RCC 7860 (cell line): ENCODE results near the gene TSC1.
A peak's percentile ranks its signal among the peaks of the same experiment; 100 is the strongest.
"Not testable (repeated sequence)": the region's sequence is repeated elsewhere in the genome, so short reads cannot be mapped to it uniquely, and the experiment has no call there.

Experiments used
- DNase-seq: peaks from one replicate; pipeline ENCODE4 v3.0.0-alpha.2; 2015; ENCODE audit warnings: low spot score
- FAIRE-seq: peaks from 2 replicates; lab custom pipeline; 2012; peaks lifted over from hg19 to GRCh38; lab: Jason Lieb, UNC

The TSC1 gene

GRCh38 chr9:132978112-132978450, 33.7 kb upstream of the TSC1 start:
- FAIRE-seq (no peak), DNase-seq (no peak)

DNA sequence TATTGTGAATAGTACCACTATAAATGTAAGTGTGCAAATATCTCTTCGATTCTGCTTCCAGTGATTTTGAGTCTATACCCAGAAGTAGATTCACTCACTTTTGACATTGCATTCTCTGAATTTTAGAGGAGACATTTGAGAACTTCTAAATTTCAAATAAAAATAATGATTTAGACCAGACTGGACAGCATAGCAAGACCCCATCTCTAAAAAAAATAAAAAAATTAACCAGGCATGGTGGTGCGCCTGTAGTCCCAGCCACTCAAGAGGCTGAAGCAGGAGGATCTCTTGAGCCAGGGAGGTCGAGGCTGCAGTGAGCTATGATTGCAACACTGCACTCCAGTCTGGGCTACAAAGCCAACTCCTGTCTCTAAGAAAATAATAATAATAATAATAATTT, 32.2 kb upstream of the TSC1 start:
- no peak for FAIRE-seq
- DNase-seq: no peak

- no peak for DNase-seq
- no peak for FAIRE-seq
These were observed 31.5 kb upstream of the TSC1 start for GRCh38 chr9:132975961-132976360.

GRCh38 chr9:132973713-132974112, 29.3 kb upstream of the TSC1 start:
- no peak for FAIRE-seq
- DNase-seq: no peak

GRCh38 chr9:132973166-132973565, 28.8 kb upstream of the TSC1 start:
- DNase-seq (no peak), FAIRE-seq (no peak)

DNA sequence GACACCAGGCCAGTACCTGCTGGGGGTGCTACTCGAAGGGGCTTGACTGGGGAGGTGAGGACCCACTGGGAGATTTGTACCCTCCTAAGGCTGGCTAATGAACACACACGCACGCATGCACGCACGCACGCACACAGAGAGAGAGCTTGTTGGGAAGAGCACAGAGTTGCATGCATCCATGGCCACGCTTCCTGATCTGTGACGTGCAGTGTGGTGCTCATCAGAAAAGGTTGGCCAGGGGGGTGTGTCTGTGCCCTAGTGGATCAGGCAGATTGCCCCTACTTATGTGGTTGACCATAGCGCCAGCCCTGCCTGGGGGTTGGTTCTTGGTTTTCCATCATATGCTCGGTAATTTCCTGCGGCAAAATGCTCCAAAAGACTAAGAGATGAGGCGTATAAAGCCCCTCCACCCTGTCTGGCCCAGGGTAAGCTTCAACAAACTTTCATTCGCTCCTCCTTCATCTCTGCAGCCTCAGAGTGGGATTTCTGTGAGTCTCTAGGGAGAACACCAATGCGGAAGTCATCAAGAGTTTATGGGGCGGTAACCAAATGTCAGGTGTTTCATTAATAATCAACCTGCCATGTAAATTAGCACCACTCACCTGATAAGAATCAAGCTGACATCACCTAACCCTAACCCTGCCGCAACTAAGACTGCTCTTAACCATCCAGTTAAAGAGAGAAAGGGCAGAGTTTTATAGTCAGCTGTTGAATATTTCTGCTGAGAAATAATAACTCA, 26.1 kb upstream of the TSC1 start:
- FAIRE-seq (no peak), DNase-seq (no peak)

DNA sequence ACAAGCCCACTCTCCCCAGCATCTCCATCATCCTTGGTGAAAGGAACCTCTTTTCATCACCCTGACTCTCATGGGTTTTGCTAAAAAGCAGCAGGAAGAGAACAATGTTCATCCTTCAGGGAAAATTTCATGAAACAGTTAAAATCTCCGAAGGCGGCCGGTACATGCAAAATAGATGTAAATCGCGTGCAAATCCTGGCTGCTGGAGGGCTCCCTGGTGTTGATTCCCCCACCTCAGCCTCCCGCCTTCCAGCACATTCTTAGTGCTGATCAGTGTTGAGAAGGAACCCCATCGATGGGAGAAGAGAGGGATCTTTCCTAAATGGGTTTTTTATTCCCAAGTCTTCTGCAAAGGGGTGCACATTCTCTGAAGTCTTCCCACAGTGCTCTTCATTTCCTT, 25.4 kb upstream of the TSC1 start:
- FAIRE-seq: no peak
- no peak for DNase-seq

DNA sequence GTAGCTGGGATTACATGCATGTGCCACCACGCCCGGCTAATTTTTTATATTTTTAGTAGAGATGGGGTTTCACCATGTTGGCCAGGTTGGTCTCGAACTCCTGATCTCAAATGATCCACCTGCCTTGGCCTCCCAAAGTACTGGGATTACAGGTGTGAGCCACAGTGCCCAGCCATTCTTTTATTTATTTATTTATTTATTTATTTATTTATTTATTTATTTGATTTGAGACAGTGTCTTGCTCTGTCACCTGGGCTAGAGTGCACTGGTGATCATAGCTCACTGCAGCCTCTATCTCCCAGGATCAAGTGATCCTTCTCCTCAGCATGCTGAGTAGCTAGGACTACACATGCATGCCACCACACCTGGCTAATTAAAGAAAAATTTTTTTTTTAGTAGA, 23.5 kb upstream of the TSC1 start:
- DNase-seq, FAIRE-seq: not testable (repeated sequence)

DNA sequence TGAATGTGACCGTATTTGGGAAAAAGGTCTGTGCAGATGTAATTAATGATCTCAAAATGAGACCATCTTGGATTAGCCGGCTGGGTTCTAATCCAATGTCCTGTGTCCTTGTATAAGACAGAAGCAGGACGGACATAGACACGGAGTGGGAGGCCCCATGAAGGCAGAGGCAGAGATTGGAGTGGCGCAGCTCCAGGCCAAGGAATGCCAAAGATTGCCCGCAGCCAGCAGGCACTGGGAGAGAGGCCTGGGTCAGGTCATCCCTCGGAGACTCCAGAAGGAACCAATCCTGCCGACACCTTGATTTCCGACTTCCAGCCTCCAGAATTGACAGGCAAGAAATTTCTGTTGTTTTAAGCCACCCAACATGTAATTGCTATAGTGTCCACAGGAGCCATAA, 21.1 kb upstream of the TSC1 start:
- no peak for DNase-seq
- no peak for FAIRE-seq

DNA sequence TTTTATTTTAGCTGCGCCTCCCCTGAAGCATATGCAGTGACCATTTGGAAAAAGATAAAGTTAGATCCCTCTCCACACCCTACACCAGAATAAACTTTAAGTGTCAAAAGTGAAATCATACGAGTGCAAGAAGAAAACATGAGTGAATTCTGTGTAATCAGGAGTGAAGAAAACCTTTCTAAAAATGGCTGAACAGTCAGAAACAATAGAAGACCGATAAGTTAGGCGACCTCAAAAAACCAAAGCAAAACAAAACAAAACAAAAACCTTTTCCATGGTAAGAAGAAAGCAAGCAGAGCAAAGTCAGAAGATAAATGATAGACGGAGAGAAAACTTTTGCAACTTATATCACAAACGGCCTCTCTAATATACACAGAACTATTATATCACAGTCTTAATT, 16.6 kb upstream of the TSC1 start:
- FAIRE-seq (no peak), DNase-seq (no peak)

DNA sequence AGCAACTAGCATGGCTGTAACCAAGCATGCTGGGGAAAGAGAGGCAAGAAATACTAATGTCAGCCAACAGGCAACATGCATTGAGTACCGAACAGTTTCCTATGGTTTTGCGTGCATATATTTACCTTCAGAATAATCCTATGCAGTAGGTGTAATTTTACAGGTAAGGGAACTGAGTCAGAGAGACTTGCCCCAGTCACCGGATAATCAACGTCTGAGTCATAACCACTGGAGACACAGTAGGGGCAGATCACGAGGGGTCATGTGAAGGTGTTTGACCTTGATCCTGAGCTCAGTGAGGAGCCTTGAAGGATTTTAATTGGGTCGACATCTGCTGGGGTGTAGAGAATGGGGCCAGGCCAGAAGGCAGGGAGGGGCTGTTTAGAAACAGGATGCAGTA, 13.4 kb upstream of the TSC1 start:
- no peak for FAIRE-seq
- no peak for DNase-seq

GRCh38 chr9:132955768-132956167, 11.4 kb upstream of the TSC1 start:
- no peak for FAIRE-seq
- no peak for DNase-seq

DNA sequence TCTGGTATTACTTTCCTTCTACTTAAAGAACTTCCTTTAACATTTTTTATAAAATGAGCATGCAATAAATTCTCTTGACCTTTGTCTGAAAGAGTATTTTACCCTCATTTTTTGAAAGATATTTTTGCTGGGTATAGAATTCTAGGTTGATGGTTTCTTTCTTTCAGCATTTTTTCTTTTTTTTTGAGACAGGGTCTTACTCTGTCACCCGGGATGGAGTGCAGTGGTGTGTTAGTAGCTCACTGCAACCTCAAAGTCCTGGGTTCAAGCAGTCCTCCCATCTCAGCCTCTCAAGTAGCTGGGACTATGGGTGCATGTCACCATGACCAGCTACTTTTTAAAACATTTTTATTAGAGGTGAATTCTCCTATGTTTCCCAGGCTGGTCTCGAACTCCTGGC, 10.7 kb upstream of the TSC1 start:
- DNase-seq (no peak), FAIRE-seq (no peak)

DNA sequence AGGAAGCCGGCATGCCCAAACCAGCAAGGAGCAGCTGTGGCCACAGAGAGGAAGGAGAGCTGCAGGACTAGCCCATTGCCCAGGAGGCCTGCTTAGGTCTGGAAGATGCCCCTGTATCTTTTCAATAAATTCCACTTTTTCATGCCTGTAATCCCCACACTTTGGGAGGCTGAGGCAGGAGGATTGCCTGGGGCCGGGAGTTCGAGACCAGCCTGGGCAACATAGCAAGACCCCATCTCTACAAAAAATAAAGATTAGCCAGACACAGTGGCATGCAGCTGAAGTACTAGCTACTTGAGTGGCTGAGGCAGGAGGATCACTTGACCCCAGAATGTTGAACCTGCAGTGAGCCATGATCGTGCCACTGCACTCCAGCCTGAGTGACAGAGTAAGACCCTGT, 5.3 kb upstream of the TSC1 start:
- DNase-seq (no peak), FAIRE-seq (no peak)

DNA sequence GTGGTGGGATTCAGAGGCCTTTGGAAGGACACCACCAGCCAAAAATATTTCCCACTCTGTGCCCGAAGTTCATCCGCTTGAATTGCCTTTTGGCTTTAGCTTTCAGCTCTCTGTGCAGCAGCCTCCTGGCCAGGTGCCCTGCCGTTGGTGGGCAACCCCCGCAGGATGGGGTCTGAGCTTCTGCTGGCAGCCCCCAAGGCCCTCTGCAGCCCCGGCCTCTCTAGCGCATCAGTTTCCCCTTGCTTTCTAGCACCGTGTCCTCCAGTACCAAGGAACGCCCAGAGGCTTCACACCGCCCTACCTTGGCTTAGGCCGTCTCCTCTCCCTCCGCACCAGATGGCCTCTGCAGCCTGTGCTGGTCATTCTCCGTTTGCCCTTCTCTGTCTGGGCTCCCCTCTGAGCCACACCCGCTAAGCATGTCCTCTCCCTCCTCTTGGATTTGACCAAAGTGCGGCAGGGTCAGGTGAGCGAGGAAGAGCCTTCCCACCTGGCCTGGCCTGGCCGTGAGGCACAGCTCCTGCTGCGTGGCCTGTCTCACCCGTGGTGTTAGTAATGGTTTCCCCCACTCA, 4.2 kb upstream of the TSC1 start:
- DNase-seq (no peak), FAIRE-seq (no peak)

- DNase-seq: no peak
- no peak for FAIRE-seq
These were observed 3.3 kb upstream of the TSC1 start for GRCh38 chr9:132947756-132948155.

GRCh38 chr9:132946631-132947295, 2.3 kb upstream of the TSC1 start:
- FAIRE-seq: no peak

GRCh38 chr9:132946211-132946610, 1.8 kb upstream of the TSC1 start:
- DNase-seq (no peak), FAIRE-seq (no peak)

More at GRCh38 chr9:132946631-132947295, 2.3 kb upstream of the TSC1 start:
- peak; percentile 66 for DNase-seq

DNA sequence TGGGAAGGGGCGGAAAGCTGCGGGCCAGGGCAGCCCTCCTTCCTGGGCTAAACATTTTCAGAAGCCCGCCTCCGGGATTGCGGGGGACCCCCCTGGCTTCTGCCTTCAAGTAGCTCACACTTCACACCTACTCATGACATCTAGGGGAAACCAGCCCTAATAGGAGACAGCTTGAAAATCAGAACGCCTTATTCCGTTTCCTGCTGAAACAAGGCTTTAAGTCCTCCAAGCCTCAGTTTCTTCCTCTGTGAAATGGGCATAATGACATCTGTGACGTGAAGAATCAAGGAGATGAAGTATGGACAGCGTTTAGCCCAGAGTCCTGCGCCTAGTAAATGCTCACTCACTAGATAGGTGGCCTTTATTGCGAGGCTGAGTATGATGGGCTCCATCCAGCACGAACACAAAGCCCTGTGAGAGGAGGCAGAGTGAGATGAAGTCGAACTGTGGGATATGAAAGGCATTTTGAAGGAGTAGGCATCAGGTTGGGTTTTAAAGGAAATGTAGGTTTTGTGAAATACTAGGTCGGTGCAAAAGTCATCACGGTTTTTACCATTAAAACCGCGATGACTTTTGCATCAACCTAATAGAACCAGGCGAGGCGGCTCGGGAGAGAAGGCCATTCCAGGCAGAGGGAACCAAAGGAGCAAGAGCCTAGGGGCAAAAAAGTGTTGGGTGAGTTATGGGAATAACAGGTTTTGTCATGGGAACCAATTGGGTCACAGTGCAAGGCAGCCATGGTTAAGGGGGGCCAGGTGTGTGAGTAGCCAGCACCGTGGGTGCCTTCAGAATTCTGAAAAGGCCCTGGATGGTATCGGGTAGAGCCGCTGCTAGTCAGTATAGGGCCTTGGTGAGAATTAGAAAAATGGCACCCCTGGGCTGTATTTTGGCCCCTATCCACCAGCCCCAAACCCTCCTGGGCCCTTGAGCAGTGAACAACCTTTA, 1.0 kb upstream of the TSC1 start:
- DNase-seq: no peak
- FAIRE-seq: no peak

- DNase-seq: no peak
These were observed 644 bp downstream of the TSC1 start for GRCh38 chr9:132943651-132944293.

More at GRCh38 chr9:132943651-132944293, 644 bp downstream of the TSC1 start:
- FAIRE-seq: no peak
